B cell (primary cell): Measurements from ENCODE around the gene PPP2R5E. TPM values are rescaled to one million over a fixed set of nuclear protein-coding genes. Genes with fewer than 3 reads are reported as not detected.

Experiments
- ATAC-seq: fragments of 200-7000 bp; cut with Tn5 transposase; one replicate; pipeline ENCODE4 v1.10.0; 2021; ENCODE audit warnings: low read depth, mild to moderate bottlenecking, moderate number of reproducible peaks, moderate library complexity
- CTCF ChIA-PET: fragments of 350-600 bp; sonication (Branson Sonifier 250); formaldehyde crosslinking; loops from one replicate; lab custom pipeline; 2021; ENCODE audit warnings: antibody characterized with exemption, inconsistent platforms; lab: Charles Lee
- POLR2A ChIA-PET: fragments of 350-600 bp; sonication (Branson Sonifier 250); formaldehyde crosslinking; loops from one replicate; lab custom pipeline; 2021; ENCODE audit warnings: antibody characterized with exemption; lab: Charles Lee
- DNase-seq: peaks from one replicate; pipeline ENCODE4 v3.0.0; 2013
- H2AFZ ChIP-seq: 2 replicates; pipeline ENCODE4 v1.6.1; 2012; ENCODE audit warnings: mild to moderate bottlenecking, low read depth, low read length; ENCODE audit not compliant: insufficient read depth, poor library complexity, severe bottlenecking
- H3K27ac ChIP-seq, 2 donors: 1 replicate in 1 of 2; 2 replicates in 1 of 2; pipeline ENCODE4 v1.5.1; 2012 to 2013; ENCODE audit warnings: low read length in 2 of 2, mild to moderate bottlenecking in 2 of 2, moderate library complexity in 1 of 2
- H3K27me3 ChIP-seq, 4 experiments: fragments of 200-600 bp in 1 of 4; sonication (generic) in 1 of 4; replicated peaks in 1 of 4; 1 replicate in 2 of 4; 2 replicates in 2 of 4; pipeline versions ENCODE4 v1.6.1 to v1.7.0; 2013 to 2016; ENCODE audit warnings: low read length in 3 of 4, mild to moderate bottlenecking in 2 of 4, mixed read lengths in 1 of 4, moderate library complexity in 1 of 4; ENCODE audit not compliant: insufficient read depth in 4 of 4, control insufficient read depth in 3 of 4; ENCODE audit errors: control extremely low read depth in 1 of 4
- H3K36me3 ChIP-seq, 2 experiments: replicated peaks in 1 of 2; 1 replicate in 1 of 2; 2 replicates in 1 of 2; pipeline versions ENCODE4 v1.6.1 to v1.7.1; 2013; ENCODE audit warnings: low read length in 1 of 2; ENCODE audit not compliant: insufficient read depth in 2 of 2, control insufficient read depth in 1 of 2; ENCODE audit errors: control extremely low read depth in 1 of 2, extremely low read depth in 1 of 2
- H3K4me1 ChIP-seq, 2 donors: fragments of 200-600 bp in 1 of 2; sonication (generic) in 1 of 2; 1 replicate in 1 of 2; 2 replicates in 1 of 2; pipeline versions ENCODE4 v1.5.1 to v1.6.1; 2013 to 2017; ENCODE audit warnings: low read length in 2 of 2; ENCODE audit not compliant: control insufficient read depth in 2 of 2, insufficient read depth in 2 of 2
- H3K4me2 ChIP-seq: replicated peaks from 2 replicates; pipeline ENCODE3; 2012; ENCODE audit warnings: mild to moderate bottlenecking, low read depth, low read length; ENCODE audit not compliant: poor library complexity, severe bottlenecking
- H3K4me3 ChIP-seq, 5 experiments: fragments of 200-600 bp in 1 of 5; sonication (generic) in 1 of 5; 1 replicate in 3 of 5; 2 replicates in 2 of 5; pipeline versions ENCODE4 v1.5.1 to v1.7.0; 2011 to 2016; ENCODE audit warnings: low read length in 4 of 5, mild to moderate bottlenecking in 4 of 5, low read depth in 2 of 5, control low read depth in 1 of 5, moderate library complexity in 1 of 5; ENCODE audit not compliant: insufficient read depth in 1 of 5; ENCODE audit errors: control extremely low read depth in 1 of 5, extremely low read depth in 1 of 5
- H3K79me2 ChIP-seq: fragments of 200-600 bp; sonication (generic); one replicate; pipeline ENCODE4 v1.6.0; 2016; ENCODE audit warnings: low read length; ENCODE audit not compliant: control insufficient read depth, insufficient read depth
- H3K9ac ChIP-seq: fragments of 200-600 bp; sonication (generic); 2 replicates; pipeline ENCODE4 v1.6.1; 2017; ENCODE audit warnings: mild to moderate bottlenecking, low read length, moderate library complexity
- H3K9me3 ChIP-seq, 3 donors: one replicate each; pipeline versions ENCODE4 v1.6.1 to v1.7.1; 2013; ENCODE audit warnings: low read length in 2 of 3; ENCODE audit not compliant: control insufficient read depth in 2 of 3, insufficient read depth in 1 of 3; ENCODE audit errors: control extremely low read depth in 1 of 3
- H4K20me1 ChIP-seq: 2 replicates; pipeline ENCODE4 v1.6.0; 2012; ENCODE audit warnings: mild to moderate bottlenecking, low read length; ENCODE audit not compliant: insufficient read depth, control insufficient read depth, poor library complexity, severe bottlenecking
- H3K27ac Mint-ChIP-seq: one replicate; pipeline ENCODE4 v1.8.0; 2021; ENCODE audit warnings: mixed read lengths
- H3K27me3 Mint-ChIP-seq: one replicate; pipeline ENCODE4 v1.8.0; 2021; ENCODE audit warnings: mixed read lengths
- H3K4me1 Mint-ChIP-seq: one replicate; pipeline ENCODE4 v1.8.0; 2021; ENCODE audit warnings: mixed read lengths
- H3K4me3 Mint-ChIP-seq: one replicate; pipeline ENCODE4 v1.8.0; 2021; ENCODE audit warnings: mixed read lengths
- H3K9me3 Mint-ChIP-seq: one replicate; pipeline ENCODE4 v1.8.0; 2022; ENCODE audit warnings: mixed read lengths; ENCODE audit not compliant: insufficient read depth
- CTCF ChIP-seq: fragments of 200-600 bp; IDR thresholded peaks from one replicate; pipeline ENCODE4 v1.8.0; 2022; ENCODE audit warnings: antibody characterized with exemption, mild to moderate bottlenecking
- EZH2 ChIP-seq: IDR thresholded peaks from 2 replicates; pipeline ENCODE4 v1.6.1; 2012; ENCODE audit warnings: borderline replicate concordance, low read depth, mild to moderate bottlenecking, moderate library complexity, low read length; ENCODE audit not compliant: insufficient read depth, poor library complexity, severe bottlenecking
- WGBS: methylation state at CpG from one replicate; pipeline ENCODE4 v1.1.5; 2013; ENCODE audit warnings: missing lambda C conversion rate; ENCODE audit not compliant: insufficient coverage; 5-methylcytosine and 5-hydroxymethylcytosine counted together
- intact Hi-C: fragments of 100-400 bp; cut with micrococcal nuclease; formaldehyde crosslinking; loops from one replicate; pipeline ENCODE4 v1.10.0; 2022
- polyA plus RNA-seq: library from polyadenylated mRNA; depleted of rRNA; stranded (reverse); fragments of >200 nt; gene quantifications from 2 replicates; pipeline ENCODE4 v1.2.3, GENCODE V29; 2012
- total RNA-seq, 2 donors: library from RNA; stranded (reverse); fragments of 120-200 nt in 1 of 2; gene quantifications; 1 replicate in 1 of 2; 2 replicates in 1 of 2; pipeline versions ENCODE4 v1.2.3 to v1.2.4, GENCODE V29; 2013 to 2022

The PPP2R5E gene
- total and polyA plus RNA-seq, 2 donors (not counting 1 experiment from before 2014, with no cell fraction given) = 6.3 to 40.6 TPM

DNA sequence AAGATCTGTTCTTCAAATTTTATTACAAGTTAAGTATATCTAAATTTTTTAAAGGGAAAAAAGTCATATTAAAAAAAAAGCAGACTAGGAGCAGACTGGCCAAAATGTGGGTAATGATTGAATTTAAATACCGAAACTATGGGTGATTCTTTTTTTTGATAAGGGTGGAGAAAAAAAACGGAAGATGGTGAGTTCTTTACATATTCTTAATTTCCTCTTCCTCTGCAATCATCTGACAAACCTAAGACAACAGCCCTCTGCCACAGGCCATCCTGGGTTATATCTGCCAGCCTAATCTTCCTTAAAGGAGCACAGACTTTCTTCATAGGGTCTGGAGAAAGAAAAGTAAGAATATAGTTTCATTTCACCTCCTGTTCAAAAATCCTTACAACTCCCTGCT, 108.0 kb downstream of the PPP2R5E start:
- ATAC-seq (no peak), DNase-seq (peak; percentile 8)
- H3K4me1 ChIP-seq = peaks cover 4 to 15% of the 10 kb centered on the region in 2 donors
- peaks cover 62% of the 10 kb centered on the region for H3K79me2 ChIP-seq
- POLR2A ChIA-PET = no interaction called here
- Mint-ChIP-seq H3K9me3 (no peaks in the 10 kb centered on the region), H3K27ac (peak overlapping the region; percentile 62), H3K27me3 (no peaks in the 10 kb centered on the region), H3K4me1 (peaks cover 59% of the 10 kb centered on the region), H3K4me3 (peak overlapping the region; percentile 42)
- peaks cover 43% of the 10 kb centered on the region for H4K20me1 ChIP-seq
- H3K4me3 ChIP-seq = no peak overlapping the region
- peak overlapping the region; percentile 27 to 56 for H3K27ac ChIP-seq
- TF ChIP-seq CTCF = no peak
- TF ChIP-seq EZH2 = no peak
- no CpG with 5 or more reads among the region's 2 CpGs for WGBS
- no peak overlapping the region for H3K9ac ChIP-seq
- H2AFZ ChIP-seq = no peak overlapping the region
- intact Hi-C loops = no loop called here
- H3K9me3 ChIP-seq = no peaks in the 10 kb centered on the region
- peak overlapping the region; percentile 14 for H3K4me2 ChIP-seq
- CTCF ChIA-PET = no interaction called here
- peaks cover 0 to 4% of the 10 kb centered on the region in 2 experiments for H3K36me3 ChIP-seq
- no peaks in the 10 kb centered on the region for H3K27me3 ChIP-seq

DNA sequence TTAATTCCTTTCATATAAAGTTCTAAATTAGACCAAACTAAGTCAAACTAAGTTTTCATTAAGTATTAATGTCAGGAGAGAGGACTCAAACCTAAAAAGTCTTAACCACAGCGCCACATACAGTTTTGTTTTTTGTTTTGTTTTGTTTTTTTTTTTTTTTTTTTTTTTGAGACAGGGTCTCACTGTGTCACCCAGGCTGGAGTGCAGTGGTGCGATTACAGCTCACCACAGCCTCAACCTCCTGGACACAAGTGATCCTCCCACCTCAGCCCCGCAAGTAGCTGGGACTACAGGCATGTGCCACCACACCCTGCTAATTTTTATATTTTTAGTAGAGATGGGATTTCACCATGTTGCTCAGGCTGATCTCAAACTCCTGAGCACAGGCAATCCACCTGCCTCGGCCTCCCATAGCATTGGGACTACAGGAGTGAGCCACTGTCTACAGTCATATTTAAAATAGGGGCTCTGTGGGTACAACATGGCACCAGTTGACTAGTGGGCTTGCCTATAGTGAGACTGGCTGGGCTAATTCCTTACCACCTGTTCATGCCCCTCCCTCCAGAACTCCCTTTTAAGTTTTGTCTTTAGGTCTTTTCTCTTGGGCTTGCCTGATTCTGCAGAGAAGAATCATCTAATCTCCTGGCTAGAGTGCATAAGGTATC, 110.2 kb downstream of the PPP2R5E start:
- no peak for TF ChIP-seq CTCF
- H3K4me1 ChIP-seq = peaks cover 4 to 9% of the 10 kb centered on the region in 2 donors
- no peaks in the 10 kb centered on the region for H3K27me3 Mint-ChIP-seq
- H3K4me1 Mint-ChIP-seq = peaks cover 54% of the 10 kb centered on the region
- no peak overlapping the region for H3K4me2 ChIP-seq
- H3K9me3 ChIP-seq = no peaks in the 10 kb centered on the region
- no peak overlapping the region for H3K27ac ChIP-seq
- DNase-seq (no peak), ATAC-seq (no peak)
- no peak overlapping the region for H2AFZ ChIP-seq
- intact Hi-C loops = no loop called here
- no peaks in the 10 kb centered on the region for H3K27me3 ChIP-seq
- no peak overlapping the region for H3K9ac ChIP-seq
- ChIA-PET CTCF (no interaction called here), POLR2A (interaction anchor here (0.7 kb wide), 1 partner anchor 27 kb away, joined by 5 read pairs; no protein-coding TSS in a partner anchor)
- H3K27ac Mint-ChIP-seq = no peak overlapping the region
- no peak overlapping the region for H3K4me3 ChIP-seq
- no peaks in the 10 kb centered on the region for H3K36me3 ChIP-seq
- WGBS = 100% methylated on average over 1 of the region's 4 CpGs
- no peak overlapping the region for H3K4me3 Mint-ChIP-seq
- peaks cover 53% of the 10 kb centered on the region for H3K79me2 ChIP-seq
- H3K9me3 Mint-ChIP-seq = no peaks in the 10 kb centered on the region
- H4K20me1 ChIP-seq = peaks cover 35% of the 10 kb centered on the region
